ENCODE results near the gene MAF.

MAF gene

DNA sequence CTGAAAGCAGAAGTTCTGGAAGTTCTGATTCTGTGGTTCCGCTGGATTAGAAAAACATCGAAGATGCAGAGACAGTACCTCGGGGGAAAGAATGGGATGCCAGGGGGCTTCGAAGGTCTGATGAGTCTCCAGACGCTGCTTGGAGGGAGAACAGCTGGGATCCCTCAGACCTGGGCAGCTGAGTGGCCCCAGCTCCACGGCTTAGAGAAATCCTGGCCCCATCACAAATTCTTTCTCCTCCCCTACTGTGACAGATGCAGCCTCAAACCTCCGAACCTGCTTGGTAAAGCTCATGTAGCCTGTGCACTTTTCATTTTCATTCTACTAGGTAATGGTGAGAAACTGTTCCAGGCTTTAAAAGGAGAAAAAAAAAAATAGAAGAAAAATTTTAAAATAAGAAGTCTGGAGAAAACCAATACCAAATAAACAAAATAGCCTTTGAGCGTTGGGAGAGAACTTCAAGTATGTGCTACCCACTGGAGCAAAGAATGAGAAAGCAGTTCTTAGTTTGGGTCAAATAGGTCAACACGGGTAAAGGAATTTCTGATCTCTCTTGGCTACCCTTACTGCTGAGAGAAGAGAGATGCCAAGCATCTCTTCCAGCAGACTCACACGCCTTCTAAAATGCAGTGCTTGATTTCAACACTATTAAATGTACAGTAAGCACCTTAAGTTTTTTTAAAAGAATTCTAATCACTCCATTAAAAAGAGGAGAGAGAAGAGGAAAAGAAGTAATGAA is 19.9 kb downstream of the MAF start:
- no peak for ATAC-seq
- TF ChIP-seq TOX (CRISPR knock-in tag; IDR thresholded peaks at IDR 0.05; ENCODE audit: borderline replicate concordance), result no peak
- no peak for TF ChIP-seq ZNF70 (CRISPR knock-in tag; IDR thresholded peaks at IDR 0.05)
- no peak for TF ChIP-seq RARB (CRISPR knock-in tag; IDR thresholded peaks at IDR 0.05)
- TF ChIP-seq ARNTL (CRISPR knock-in tag; IDR thresholded peaks at IDR 0.05; ENCODE audit: borderline replicate concordance, low read depth), result no peak
- TF ChIP-seq ZNF8 (CRISPR knock-in tag; IDR thresholded peaks at IDR 0.05), result no peak
- TF ChIP-seq ZFP30 (CRISPR knock-in tag; IDR thresholded peaks at IDR 0.05), result no peak
- no peak for TF ChIP-seq GLIS3 (CRISPR knock-in tag; IDR thresholded peaks at IDR 0.05)
- TF ChIP-seq, protein P1, sequence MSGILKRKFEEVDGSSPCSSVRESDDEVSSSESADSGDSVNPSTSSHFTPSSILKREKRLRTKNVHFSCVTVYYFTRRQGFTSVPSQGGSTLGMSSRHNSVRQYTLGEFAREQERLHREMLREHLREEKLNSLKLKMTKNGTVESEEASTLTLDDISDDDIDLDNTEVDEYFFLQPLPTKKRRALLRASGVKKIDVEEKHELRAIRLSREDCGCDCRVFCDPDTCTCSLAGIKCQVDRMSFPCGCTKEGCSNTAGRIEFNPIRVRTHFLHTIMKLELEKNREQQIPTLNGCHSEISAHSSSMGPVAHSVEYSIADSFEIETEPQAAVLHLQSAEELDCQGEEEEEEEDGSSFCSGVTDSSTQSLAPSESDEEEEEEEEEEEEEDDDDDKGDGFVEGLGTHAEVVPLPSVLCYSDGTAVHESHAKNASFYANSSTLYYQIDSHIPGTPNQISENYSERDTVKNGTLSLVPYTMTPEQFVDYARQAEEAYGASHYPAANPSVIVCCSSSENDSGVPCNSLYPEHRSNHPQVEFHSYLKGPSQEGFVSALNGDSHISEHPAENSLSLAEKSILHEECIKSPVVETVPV (CRISPR knock-in tag; IDR thresholded peaks at IDR 0.05), result no peak
- TF ChIP-seq ISL1 (CRISPR knock-in tag; IDR thresholded peaks at IDR 0.05), result no peak
- no peak for TF ChIP-seq SNAI2 (CRISPR knock-in tag; IDR thresholded peaks at IDR 0.05)
- TF ChIP-seq, protein P2, sequence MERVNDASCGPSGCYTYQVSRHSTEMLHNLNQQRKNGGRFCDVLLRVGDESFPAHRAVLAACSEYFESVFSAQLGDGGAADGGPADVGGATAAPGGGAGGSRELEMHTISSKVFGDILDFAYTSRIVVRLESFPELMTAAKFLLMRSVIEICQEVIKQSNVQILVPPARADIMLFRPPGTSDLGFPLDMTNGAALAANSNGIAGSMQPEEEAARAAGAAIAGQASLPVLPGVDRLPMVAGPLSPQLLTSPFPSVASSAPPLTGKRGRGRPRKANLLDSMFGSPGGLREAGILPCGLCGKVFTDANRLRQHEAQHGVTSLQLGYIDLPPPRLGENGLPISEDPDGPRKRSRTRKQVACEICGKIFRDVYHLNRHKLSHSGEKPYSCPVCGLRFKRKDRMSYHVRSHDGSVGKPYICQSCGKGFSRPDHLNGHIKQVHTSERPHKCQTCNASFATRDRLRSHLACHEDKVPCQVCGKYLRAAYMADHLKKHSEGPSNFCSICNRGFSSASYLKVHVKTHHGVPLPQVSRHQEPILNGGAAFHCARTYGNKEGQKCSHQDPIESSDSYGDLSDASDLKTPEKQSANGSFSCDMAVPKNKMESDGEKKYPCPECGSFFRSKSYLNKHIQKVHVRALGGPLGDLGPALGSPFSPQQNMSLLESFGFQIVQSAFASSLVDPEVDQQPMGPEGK (CRISPR knock-in tag; IDR thresholded peaks at IDR 0.05; ENCODE audit: borderline replicate concordance), result no peak
- TF ChIP-seq, protein P3, sequence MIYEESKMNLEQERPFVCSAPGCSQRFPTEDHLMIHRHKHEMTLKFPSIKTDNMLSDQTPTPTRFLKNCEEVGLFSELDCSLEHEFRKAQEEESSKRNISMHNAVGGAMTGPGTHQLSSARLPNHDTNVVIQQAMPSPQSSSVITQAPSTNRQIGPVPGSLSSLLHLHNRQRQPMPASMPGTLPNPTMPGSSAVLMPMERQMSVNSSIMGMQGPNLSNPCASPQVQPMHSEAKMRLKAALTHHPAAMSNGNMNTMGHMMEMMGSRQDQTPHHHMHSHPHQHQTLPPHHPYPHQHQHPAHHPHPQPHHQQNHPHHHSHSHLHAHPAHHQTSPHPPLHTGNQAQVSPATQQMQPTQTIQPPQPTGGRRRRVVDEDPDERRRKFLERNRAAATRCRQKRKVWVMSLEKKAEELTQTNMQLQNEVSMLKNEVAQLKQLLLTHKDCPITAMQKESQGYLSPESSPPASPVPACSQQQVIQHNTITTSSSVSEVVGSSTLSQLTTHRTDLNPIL (CRISPR knock-in tag; IDR thresholded peaks at IDR 0.05; ENCODE audit: low read depth), result no peak
- no peak for TF ChIP-seq OSR1 (CRISPR knock-in tag; IDR thresholded peaks at IDR 0.05)
- no peak for TF ChIP-seq CSDC2 (CRISPR knock-in tag; IDR thresholded peaks at IDR 0.05)
- no peak for TF ChIP-seq ZC3H10 (CRISPR knock-in tag; IDR thresholded peaks at IDR 0.05)

DNA sequence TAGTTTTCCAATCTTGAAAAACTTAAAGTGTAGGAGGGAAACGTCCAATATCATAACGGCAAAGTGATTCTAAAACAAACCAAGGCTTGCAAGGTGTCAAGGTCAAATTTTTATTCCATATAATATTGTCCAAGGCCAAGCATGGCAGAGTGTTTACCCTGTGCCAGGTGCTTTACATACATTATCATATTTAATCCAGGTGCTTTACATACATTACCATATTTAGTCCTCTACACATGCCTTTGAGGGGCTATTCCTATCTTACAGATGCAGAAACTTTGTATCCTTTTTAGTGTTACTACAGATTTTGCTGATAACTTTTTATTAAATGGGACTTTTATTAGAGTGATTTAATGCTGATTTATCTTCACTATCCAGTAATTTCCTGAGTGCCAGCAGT is 23.9 kb downstream of the MAF start:
- no peak for TF ChIP-seq ZNF70 (CRISPR knock-in tag; IDR thresholded peaks at IDR 0.05)
- TF ChIP-seq, protein P2 (CRISPR knock-in tag; IDR thresholded peaks at IDR 0.05; ENCODE audit: borderline replicate concordance), result no peak
- TF ChIP-seq ZNF8 (CRISPR knock-in tag; IDR thresholded peaks at IDR 0.05), result no peak
- TF ChIP-seq ESRRG (CRISPR knock-in tag; IDR thresholded peaks at IDR 0.05), result no peak
- no peak for TF ChIP-seq ZC3H10 (CRISPR knock-in tag; IDR thresholded peaks at IDR 0.05)
- no peak for TF ChIP-seq BACH2 (CRISPR knock-in tag; IDR thresholded peaks at IDR 0.05; ENCODE audit: borderline replicate concordance)
- TF ChIP-seq, protein P4, sequence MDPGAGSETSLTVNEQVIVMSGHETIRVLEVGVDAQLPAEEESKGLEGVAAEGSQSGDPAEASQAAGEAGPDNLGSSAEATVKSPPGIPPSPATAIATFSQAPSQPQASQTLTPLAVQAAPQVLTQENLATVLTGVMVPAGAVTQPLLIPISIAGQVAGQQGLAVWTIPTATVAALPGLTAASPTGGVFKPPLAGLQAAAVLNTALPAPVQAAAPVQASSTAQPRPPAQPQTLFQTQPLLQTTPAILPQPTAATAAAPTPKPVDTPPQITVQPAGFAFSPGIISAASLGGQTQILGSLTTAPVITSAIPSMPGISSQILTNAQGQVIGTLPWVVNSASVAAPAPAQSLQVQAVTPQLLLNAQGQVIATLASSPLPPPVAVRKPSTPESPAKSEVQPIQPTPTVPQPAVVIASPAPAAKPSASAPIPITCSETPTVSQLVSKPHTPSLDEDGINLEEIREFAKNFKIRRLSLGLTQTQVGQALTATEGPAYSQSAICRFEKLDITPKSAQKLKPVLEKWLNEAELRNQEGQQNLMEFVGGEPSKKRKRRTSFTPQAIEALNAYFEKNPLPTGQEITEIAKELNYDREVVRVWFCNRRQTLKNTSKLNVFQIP (CRISPR knock-in tag; IDR thresholded peaks at IDR 0.05; ENCODE audit: borderline replicate concordance, low read depth), result no peak
- TF ChIP-seq OSR1 (CRISPR knock-in tag; IDR thresholded peaks at IDR 0.05), result no peak
- no peak for TF ChIP-seq ZFP3 (CRISPR knock-in tag; IDR thresholded peaks at IDR 0.05)
- no peak for TF ChIP-seq TOX (CRISPR knock-in tag; IDR thresholded peaks at IDR 0.05; ENCODE audit: borderline replicate concordance)
- TF ChIP-seq, protein P5, sequence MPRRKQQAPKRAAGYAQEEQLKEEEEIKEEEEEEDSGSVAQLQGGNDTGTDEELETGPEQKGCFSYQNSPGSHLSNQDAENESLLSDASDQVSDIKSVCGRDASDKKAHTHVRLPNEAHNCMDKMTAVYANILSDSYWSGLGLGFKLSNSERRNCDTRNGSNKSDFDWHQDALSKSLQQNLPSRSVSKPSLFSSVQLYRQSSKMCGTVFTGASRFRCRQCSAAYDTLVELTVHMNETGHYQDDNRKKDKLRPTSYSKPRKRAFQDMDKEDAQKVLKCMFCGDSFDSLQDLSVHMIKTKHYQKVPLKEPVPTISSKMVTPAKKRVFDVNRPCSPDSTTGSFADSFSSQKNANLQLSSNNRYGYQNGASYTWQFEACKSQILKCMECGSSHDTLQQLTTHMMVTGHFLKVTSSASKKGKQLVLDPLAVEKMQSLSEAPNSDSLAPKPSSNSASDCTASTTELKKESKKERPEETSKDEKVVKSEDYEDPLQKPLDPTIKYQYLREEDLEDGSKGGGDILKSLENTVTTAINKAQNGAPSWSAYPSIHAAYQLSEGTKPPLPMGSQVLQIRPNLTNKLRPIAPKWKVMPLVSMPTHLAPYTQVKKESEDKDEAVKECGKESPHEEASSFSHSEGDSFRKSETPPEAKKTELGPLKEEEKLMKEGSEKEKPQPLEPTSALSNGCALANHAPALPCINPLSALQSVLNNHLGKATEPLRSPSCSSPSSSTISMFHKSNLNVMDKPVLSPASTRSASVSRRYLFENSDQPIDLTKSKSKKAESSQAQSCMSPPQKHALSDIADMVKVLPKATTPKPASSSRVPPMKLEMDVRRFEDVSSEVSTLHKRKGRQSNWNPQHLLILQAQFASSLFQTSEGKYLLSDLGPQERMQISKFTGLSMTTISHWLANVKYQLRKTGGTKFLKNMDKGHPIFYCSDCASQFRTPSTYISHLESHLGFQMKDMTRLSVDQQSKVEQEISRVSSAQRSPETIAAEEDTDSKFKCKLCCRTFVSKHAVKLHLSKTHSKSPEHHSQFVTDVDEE (CRISPR knock-in tag; IDR thresholded peaks at IDR 0.05), result no peak
- TF ChIP-seq ZFP30 (CRISPR knock-in tag; IDR thresholded peaks at IDR 0.05), result no peak
- ATAC-seq, result no peak
